Smooth muscle cell (in vitro differentiated cells): ENCODE data around the gene ZNF665. TPM values are rescaled to one million over a fixed set of nuclear protein-coding genes. Genes with fewer than 3 reads are reported as not detected.

ENCODE experiments used
- DNase-seq: peaks from one replicate; lab custom pipeline; 2025; ENCODE audit not compliant: unreplicated experiment; lab: John Stamatoyannopoulos, UW
- H2AFZ ChIP-seq: fragments of 200-600 bp; sonication (generic); 2 replicates; pipeline ENCODE4 v1.6.0; 2016; ENCODE audit warnings: antibody characterized with exemption, low read depth, mild to moderate bottlenecking
- H3F3A ChIP-seq: fragments of 200-600 bp; sonication (generic); 2 replicates; pipeline ENCODE4 v1.6.0; 2017; ENCODE audit warnings: antibody characterized with exemption, low read depth
- H3K27ac ChIP-seq: fragments of 200-600 bp; sonication (generic); 2 replicates; pipeline ENCODE4 v1.5.1; 2016; ENCODE audit warnings: low read depth, mild to moderate bottlenecking
- H3K27me3 ChIP-seq: fragments of 200-600 bp; sonication (generic); 2 replicates; pipeline ENCODE4 v1.6.1; 2016; ENCODE audit warnings: low read depth, mild to moderate bottlenecking
- H3K36me3 ChIP-seq: fragments of 200-600 bp; sonication (generic); 2 replicates; pipeline ENCODE4 v1.5.1; 2016; ENCODE audit warnings: low read depth
- H3K4me1 ChIP-seq: fragments of 200-600 bp; sonication (generic); 2 replicates; pipeline ENCODE4 v1.5.1; 2016; ENCODE audit warnings: low read depth
- H3K4me2 ChIP-seq: fragments of 200-600 bp; sonication (generic); 2 replicates; pipeline ENCODE4 v1.6.0; 2016; ENCODE audit warnings: mild to moderate bottlenecking
- H3K4me3 ChIP-seq: fragments of 200-600 bp; sonication (generic); 2 replicates; pipeline ENCODE4 v1.5.1; 2016; ENCODE audit warnings: mild to moderate bottlenecking
- H3K79me2 ChIP-seq: fragments of 200-600 bp; sonication (generic); 2 replicates; pipeline ENCODE4 v1.6.0; 2016; ENCODE audit warnings: low read depth, mild to moderate bottlenecking
- H3K9ac ChIP-seq: fragments of 200-600 bp; sonication (generic); 2 replicates; pipeline ENCODE4 v1.6.0; 2016; ENCODE audit warnings: low read depth
- H3K9me3 ChIP-seq: fragments of 200-600 bp; sonication (generic); replicated peaks from 2 replicates; pipeline ENCODE4 v1.5.1; 2016; ENCODE audit warnings: low read depth
- H4K20me1 ChIP-seq: fragments of 200-600 bp; sonication (generic); 2 replicates; pipeline ENCODE4 v1.6.0; 2016; ENCODE audit warnings: low read depth
- CTCF ChIP-seq: fragments of 200-600 bp; sonication (generic); IDR thresholded peaks from 2 replicates; pipeline ENCODE4 v1.5.1; 2017; ENCODE audit warnings: borderline replicate concordance, mild to moderate bottlenecking, antibody characterized with exemption; ENCODE audit not compliant: insufficient read depth, poor library complexity, severe bottlenecking
- WGBS: methylation state at CpG from one replicate; pipeline ENCODE4 v1.1.7; 2016; ENCODE audit warnings: low lambda C conversion rate; 5-methylcytosine and 5-hydroxymethylcytosine counted together
- polyA plus RNA-seq: library from polyadenylated mRNA; unstranded; fragments of >200 nt; fragmentation: Nextera tagmentation; extraction: Ambion mirVana; gene quantifications from 2 replicates; pipeline ENCODE4 v1.2.1, GENCODE V29; 2016
- total RNA-seq: library from RNA; depleted of rRNA; stranded (reverse); fragments of >200 nt; gene quantifications from 2 replicates; pipeline ENCODE4 v1.2.3, GENCODE V29; 2014

The ZNF665 gene
- total and polyA plus RNA-seq, 2 experiments from 2014 or later: 2.8 to 6.0 TPM

- Histone ChIP-seq H3K9me3 (no peaks in the 10 kb centered on the region), H3K79me2 (no peaks in the 10 kb centered on the region), H3F3A (no peaks in the 10 kb centered on the region), H3K27me3 (no peaks in the 10 kb centered on the region), H3K4me2 (peak overlapping the region; percentile 74), H3K4me1 (no peaks in the 10 kb centered on the region), H3K36me3 (peaks cover 26% of the 10 kb centered on the region), H3K4me3 (no peak overlapping the region), H2AFZ (no peak overlapping the region), H4K20me1 (no peaks in the 10 kb centered on the region), H3K27ac (peak overlapping the region; percentile 96), H3K9ac (peak overlapping the region; percentile 71)
- 35% methylated on average over 6 of the region's 6 CpGs for WGBS
- no peak for TF ChIP-seq CTCF
- no peak for DNase-seq
Observed at GRCh38 chr19:53183146-53183764, 9.9 kb downstream of the ZNF665 start.

DNA sequence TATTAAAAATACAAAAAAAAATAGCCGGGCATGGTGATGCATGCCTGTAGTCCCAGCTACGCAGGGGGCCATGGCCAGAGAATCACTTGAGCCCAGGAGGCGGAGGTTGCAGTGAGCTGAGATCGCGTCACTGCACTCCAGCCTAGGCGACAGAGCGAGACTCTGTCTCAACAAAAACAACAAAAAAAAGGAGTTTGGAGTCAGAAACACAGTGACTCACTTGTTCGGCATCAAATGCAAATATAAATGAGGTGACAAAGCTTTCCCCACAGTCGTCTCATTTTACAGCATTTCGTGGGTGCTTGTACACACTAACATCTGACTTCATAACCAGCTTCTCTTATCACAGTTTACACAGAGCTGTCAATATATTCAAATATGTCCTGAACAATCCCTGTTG lies 11.0 kb downstream of the ZNF665 start:
- Histone ChIP-seq H3K27me3 (no peaks in the 10 kb centered on the region), H3K9me3 (no peaks in the 10 kb centered on the region), H2AFZ (no peak overlapping the region), H3K4me3 (no peak overlapping the region), H3K4me1 (no peaks in the 10 kb centered on the region), H3K4me2 (peak overlapping the region; percentile 74), H4K20me1 (no peaks in the 10 kb centered on the region), H3K36me3 (peaks cover 26% of the 10 kb centered on the region), H3K9ac (peak overlapping the region; percentile 71), H3F3A (no peaks in the 10 kb centered on the region), H3K79me2 (no peaks in the 10 kb centered on the region), H3K27ac (peak overlapping the region; percentile 96)
- TF ChIP-seq CTCF: no peak
- DNase-seq: no peak
- WGBS: 57% methylated on average over 10 of the region's 10 CpGs

- H3K4me2 ChIP-seq: no peak overlapping the region
- H2AFZ ChIP-seq: no peak overlapping the region
- no peaks in the 10 kb centered on the region for H3F3A ChIP-seq
- H3K27me3 ChIP-seq: no peaks in the 10 kb centered on the region
- no peak overlapping the region for H3K9ac ChIP-seq
- no peaks in the 10 kb centered on the region for H3K79me2 ChIP-seq
- no peaks in the 10 kb centered on the region for H3K4me1 ChIP-seq
- H4K20me1 ChIP-seq: no peaks in the 10 kb centered on the region
- DNase-seq: no peak
- no peak overlapping the region for H3K27ac ChIP-seq
- no peak overlapping the region for H3K4me3 ChIP-seq
- H3K36me3 ChIP-seq: peaks cover 32% of the 10 kb centered on the region
- H3K9me3 ChIP-seq: no peaks in the 10 kb centered on the region
- 96% methylated on average over 5 of the region's 5 CpGs for WGBS
- TF ChIP-seq CTCF: no peak
Observed at GRCh38 chr19:53177986-53178385, 15.2 kb downstream of the ZNF665 start.

DNA sequence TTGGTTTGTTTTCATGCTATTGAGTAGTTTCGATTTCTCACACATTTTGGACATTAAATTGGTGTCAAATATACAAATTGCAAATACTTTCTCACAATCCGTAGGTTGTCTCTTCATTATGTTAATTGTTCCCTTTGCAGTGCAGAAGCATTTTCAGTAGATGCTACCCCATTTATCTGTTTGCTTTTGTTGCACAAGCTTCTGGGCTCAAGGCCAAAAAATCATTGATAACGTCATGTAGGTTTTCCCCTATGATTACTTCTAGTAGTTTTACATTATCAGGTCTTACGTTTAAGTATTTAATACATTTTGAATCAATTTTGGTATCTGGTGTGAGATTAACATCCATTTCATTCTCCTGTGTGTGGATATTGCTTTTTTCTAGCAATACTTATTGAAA lies 20.3 kb downstream of the ZNF665 start:
- H3K4me1 ChIP-seq: no peaks in the 10 kb centered on the region
- H3K36me3 ChIP-seq: peaks cover 10% of the 10 kb centered on the region
- TF ChIP-seq CTCF: no peak
- no peaks in the 10 kb centered on the region for H3F3A ChIP-seq
- H3K27me3 ChIP-seq: no peaks in the 10 kb centered on the region
- 68% methylated on average over 4 of the region's 4 CpGs for WGBS
- no peak overlapping the region for H2AFZ ChIP-seq
- no peak overlapping the region for H3K4me3 ChIP-seq
- H3K27ac ChIP-seq: no peak overlapping the region
- H4K20me1 ChIP-seq: no peaks in the 10 kb centered on the region
- no peak overlapping the region for H3K9ac ChIP-seq
- H3K4me2 ChIP-seq: no peak overlapping the region
- peaks cover 15% of the 10 kb centered on the region for H3K9me3 ChIP-seq
- DNase-seq: no peak
- no peaks in the 10 kb centered on the region for H3K79me2 ChIP-seq
